ENCODE results near the gene RGS3.
A peak's percentile ranks its signal among the peaks of the same experiment; 100 is the strongest.
"Not testable (repeated sequence)": the region's sequence is repeated elsewhere in the genome, so short reads cannot be mapped to it uniquely, and the experiment has no call there.

Gene RGS3

DNA sequence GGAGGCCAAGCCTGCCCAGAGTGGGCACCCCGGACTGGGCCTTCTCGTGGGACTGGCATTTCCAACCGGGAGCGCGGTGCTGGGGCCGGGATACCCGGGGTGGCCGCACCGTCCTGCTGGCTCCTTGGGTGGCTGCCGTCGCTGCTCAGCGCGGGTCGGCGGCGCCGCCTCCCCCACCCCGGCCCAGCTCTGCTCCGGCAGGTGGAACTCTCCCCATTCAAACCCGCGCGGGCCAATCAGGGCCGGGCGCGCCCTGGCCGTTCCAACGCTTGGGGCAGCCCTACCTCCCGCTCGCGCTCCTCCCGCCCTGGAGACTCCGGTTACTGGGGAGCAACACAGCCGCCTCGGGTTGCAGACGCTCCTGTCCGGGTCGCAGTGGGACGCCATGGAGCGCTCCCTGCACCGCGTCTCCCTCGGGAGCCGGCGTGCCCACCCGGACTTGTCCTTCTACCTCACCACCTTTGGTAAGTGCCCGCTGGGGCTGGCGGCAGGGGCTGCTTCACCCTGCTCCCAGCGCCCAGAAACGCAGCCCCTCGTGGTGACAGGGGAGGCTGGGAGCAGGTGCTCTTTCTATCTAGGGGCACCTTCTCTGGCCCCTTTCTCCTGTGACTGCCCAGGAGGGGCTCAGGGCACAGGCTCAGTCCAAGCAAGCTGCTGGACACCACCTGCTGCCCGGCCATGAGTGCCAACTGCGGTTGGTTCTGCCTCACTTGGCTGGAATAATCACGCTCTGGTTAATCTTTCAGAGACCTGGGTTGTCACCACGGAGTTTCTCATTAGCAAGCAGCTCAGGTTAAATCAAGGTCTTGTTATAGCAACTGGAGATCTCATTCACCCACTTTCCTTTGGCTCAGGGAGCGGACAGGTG lies at the start of gene RGS3:
Gene RGS3, plus strand, starts transcription at position 310 of the 868 bp plus-strand sequence. Its CDS starts 76 bp downstream, at position 386.
- no peak for DNase-seq

DNA sequence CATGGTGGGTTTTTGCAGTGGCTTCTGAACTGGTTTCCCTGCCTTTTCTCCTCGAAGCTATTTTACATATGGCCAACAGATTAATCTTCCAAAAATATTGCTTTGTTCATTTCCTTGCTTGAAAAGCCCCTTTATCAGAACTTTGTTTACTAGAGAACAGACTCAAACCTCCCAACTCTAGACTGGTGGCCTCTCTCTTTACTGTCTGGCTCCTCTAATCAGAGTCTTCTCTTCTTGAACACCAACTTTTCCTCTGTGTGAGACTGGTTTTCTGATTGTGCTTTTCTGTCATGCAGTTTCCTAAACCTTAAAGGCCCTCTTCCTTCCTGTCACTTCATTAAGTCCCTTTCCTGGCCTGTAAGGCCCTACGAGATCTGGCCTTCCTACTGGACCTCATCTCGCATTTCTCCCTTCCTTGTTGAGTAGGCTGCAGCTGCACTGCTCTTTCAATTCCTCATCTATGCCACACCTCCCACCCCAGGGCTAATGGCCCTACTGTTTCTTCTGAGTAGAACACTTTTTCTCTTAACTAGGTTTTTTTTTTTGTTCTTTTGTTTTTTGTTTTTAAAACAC lies 47.3 kb upstream of the RGS3 start:
- DNase-seq: peak; percentile 35

DNA sequence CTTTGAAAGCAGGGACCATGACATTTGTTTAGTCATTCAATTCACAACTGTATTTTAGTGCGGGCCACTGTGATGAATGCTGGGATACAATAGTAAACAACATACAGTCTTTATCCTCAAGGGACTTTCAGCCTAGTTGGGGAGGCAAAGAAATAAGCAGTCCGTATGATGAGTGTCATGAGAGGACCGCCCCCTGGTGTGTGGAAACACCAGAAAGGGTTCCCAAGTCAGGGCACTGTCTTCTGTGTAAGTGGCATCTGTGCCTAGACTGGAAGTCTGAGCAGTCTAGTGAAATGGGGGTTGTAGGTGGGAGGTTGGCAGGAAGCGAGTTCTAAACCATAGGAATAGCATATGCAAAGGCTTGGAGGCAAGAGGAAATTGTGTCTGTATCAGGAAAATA lies 46.2 kb upstream of the RGS3 start:
- no peak for DNase-seq

DNA sequence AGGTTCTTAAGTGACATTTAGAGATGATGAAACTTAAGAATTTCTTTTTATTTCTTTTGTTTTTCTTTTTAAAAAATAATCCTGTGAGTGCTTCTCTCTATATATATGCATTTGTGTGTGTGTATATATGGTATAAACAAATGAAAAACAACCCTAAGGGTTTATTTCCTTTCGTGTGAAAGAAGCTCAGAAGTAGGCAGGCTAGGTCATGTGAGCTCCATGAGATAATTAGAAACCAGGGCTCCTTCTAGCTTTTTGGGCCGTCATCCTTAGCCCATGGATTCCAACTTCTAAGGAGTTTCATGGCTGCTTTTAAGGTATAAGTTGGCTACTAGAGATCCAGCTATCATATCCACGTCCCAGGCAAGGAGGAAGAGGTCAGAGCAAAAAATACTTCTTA lies 41.8 kb upstream of the RGS3 start:
- DNase-seq: no peak

DNA sequence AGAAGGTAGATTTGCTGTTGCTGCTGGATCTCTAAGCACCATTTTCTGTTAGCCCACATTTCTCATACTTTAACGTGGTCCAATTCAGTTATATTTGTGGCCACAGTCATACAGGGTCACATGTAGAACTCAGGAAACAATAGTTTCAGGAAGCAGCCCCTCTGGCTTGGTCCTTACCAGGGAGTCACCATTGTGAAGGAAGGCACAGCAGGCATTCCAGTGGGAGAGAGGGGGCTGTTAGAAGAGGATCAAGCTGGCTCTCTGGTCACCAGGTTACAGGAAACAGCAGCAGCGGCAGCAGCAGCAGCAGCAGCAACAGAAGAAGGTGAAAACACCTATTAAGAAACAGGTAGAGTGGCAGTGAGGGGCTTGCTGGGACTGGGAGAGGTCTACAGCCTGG lies 38.5 kb upstream of the RGS3 start:
- DNase-seq: no peak

DNA sequence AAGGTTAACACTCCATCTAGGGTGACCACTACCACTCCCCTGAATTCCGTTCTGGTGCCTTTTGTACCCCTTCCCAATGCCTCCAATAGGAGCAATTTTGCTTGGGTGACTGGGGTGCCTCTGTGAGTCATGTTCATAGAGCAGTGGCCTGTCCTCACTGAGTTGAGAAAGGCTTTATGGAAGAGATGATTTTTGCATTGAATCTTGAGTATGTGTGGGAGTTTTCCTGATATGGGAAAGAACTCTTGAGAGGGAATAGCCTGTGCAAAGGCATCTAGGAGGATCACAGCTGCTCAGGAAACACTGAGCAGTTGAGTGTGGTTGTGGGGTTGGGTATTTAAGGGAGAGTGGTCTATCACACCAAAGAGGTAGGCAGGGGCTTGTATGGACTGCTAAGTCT lies 36.8 kb upstream of the RGS3 start:
- no peak for DNase-seq

DNA sequence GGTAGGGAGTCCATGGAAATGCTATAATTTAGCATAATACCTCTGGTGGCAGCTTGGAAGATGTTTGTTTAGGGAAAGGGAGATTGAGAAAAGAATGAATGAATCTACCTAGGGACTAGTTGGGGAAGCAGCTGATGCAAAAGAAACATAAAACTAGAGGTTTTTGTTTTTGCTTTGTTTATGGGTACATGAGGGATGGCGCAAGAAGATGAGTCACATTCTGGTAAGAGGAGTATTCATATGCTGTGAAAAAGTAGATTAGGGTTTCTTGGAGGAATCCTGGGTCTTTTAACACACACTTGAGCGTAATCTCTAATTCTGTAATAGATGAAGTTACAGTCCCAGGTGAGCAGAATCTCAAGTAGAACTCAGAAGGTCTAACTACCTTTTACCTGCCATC lies 35.9 kb upstream of the RGS3 start:
- DNase-seq: no peak

DNA sequence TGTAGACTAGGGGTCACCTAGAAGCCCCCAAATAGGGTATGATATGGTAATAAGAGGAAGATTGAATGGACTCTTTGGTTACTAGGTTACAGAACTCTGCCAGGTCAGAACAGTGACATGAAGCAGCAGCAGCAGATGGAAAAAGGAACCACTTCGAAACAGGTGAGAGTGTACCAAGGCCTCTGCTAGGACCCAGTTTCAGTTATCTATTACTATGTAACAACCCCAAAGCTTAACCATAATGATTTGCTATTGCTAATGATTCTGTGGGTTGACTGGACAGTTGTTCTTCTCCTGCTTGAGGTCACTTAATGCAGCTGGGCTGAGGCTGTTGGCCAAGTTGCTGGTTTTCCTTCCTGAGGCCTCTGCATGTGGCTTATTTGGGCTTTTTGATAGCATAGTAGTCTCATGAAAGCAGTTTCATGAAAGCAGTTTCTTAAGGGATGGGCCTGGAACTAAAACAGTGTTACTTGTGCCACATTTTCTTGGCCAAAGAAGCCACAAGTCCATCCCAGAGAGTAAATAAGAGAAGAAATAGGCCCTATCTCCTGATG lies 35.4 kb upstream of the RGS3 start:
- DNase-seq: no peak

DNA sequence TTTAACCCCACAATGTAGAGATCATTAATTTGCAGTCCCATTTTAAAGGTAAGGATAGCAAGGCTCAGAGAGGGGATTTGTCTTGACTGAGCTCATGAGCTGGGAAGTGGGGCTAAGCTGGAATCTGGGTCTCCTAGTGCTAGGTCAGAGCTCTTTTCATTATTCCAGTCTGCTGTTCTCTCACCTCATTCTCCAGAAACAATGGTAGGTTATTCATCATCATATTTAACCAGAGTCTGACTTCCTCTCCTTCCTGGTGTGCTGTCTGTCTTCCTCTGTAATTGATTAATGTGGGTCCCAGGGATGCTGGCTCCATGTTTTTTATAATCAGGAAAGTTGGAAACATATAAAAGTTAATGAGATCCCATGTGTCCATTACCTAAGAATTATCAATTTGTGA lies 32.3 kb upstream of the RGS3 start:
- DNase-seq: no peak

DNA sequence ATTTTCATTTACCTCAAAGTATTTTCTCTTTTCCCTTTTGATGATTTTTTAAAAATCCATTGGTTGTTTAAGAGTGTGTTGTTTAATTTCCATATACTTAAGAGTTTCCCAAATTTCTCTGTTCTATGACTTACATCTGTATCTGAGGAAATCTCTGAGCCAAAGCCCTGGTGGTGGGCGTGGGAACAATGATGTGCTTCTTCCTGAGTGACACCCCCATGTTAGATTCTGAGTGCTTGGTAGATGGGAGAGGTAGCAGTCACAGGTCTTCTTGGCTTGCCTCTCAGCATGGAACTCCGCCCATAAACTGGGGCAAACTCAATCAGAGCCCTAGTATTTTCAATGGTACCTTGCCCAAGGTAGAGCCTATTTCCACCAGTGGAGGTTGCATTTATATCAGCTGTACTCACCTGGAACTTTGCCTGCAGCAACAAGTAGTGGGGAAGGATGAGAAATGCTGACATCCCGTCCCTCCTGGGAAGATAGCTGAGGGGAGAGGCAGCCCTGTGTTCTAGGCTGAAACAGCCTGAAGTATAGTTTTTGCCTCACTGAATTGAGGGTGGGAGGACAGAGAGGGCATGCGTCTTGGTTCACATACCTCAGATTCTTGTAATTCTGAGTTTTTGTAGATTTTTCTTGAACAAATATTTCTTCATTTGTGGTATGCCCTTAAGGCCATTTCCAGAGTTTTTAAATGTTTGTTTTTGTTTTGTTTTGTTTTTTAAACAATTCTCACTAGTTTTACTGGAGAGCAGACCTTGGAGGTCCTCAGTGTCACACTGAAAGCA lies 26.6 kb upstream of the RGS3 start:
- no peak for DNase-seq

DNA sequence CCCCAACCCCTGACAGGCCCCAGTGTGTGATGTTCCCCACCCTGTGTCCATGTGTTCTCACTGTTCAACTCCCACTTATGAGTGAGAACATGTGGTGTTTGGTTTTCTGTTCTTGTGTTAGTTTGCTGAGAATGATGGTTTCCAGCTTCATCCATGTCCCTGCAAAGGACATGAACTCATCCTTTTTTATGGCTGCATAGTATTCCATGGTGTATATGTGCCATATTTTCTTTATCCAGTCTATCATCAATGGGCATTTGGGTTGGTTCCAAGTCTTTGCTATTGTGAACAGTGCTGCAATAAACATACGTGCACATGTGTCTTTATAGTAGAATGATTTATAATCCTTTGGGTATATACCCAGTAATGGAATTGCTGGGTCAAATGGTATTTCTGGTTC lies 25.8 kb upstream of the RGS3 start:
- DNase-seq: not testable (repeated sequence)

DNA sequence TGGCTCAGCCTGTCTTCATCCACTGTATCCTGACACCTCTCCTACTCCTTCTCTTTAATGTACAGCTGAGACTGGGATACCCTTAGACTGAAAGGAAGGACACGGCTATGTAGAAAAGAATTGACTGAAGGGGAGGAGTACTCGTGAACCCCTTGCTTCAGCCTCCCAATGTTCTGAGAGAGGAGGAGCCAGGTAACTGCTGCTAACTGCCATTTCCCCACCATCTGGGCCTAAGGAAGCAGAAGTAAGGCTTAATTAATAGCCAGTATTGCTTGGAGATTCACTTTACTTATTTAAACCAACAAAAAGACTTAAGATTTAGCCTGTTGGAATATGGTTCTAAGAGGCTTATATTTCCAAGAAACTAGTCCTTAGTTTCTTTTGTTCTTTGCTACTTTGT lies 18.8 kb upstream of the RGS3 start:
- no peak for DNase-seq

DNA sequence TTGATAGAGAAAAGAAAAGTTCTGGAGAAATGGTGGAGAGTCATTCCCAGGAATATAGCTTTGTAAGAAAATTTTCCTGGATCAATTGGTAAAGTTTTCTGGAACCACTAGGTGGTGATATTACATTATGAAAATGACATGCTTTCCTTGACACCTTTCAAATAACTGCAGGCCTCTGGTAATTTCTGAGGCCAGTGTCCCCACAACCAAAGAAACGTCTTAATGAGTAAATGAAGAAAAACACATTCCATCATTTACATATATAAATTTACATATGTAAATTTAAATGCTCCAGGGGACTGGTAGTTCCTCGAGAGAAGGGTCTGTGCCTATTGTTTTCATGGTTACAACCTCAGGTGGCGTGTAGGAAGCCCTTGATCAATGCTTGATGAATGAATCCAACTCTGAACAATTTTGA lies 17.2 kb upstream of the RGS3 start:
- no peak for DNase-seq

DNA sequence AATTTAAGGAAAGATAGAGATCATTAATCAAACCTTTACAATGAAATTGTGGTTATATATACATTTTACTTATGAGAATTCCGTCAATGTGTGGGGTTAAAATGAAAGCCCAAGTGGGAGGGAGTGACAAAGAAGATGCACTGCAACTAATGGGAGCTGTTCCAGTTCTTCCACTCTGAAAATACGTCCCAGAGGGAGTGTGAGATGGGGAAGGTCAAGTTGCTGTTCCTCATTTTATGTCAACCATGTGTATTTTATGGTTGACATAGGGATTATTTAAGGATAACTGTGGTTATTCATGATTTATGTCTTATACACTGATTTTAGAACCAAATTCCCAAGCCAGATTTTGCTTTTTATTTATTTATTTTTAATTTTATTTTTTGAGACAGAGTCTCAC lies 14.2 kb upstream of the RGS3 start:
- no peak for DNase-seq

DNA sequence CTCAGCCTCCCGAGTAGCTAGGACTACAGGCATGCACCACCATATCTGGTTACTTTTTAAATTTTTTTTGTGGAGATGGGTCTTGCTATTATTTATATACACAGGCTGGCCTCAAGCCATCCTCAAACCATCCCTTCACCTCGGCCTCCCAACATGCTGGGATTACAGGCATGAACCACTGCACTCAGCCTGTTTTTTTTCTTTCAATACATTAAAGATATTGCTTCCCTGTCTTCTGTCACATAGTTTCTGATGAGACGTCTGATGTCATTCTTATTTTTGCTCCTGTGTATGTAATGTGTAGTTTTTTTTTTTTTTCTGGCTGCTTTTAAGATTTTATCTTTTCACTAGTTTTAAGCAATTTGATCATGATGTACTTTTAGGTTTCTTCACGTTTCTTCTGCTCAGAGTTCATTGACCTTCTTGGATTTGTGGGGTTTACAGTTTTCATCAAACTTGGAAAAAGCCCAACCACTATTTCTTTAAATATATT lies 11.4 kb upstream of the RGS3 start:
- DNase-seq: no peak

DNA sequence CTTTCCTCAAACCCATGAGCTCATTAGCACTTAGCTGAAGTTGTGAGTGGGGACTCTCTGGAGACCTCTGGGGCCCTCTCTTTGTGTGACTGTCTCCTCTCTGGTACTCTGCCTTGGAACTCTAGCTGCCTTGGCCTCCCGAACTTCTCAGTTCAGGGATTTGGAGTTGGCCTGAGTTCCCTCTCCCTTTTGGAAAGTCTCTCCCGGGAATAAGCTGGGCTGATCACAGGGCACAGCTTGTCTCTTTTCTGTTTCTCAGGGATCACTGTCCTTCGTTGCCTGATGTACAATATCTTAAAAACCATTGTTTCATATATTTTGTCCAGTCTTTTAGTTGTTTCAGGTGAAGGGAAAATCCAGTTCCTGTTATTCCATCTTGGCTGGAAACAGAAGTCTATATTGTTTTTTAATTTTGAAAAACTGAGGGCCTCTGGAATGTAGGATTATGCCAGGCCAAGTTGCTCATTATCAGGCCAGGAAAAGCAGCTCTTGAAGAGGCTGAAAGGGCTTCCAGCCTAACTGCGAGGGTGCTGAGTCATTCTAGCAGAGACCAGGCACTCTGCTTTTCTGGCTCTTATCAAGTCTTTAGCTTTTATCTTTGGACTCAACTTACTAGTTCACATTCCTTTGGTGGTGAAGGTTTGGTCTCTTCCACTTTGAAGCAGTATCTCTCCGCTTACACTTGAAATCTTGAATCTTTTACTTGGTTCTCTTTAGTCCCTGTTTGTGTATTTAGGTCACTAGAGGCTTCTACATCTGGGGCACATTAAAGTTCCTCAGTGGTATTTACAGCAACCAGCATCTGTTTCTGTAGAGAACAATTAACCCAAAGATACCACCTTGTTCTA lies 8.4 kb upstream of the RGS3 start:
- DNase-seq: no peak

DNA sequence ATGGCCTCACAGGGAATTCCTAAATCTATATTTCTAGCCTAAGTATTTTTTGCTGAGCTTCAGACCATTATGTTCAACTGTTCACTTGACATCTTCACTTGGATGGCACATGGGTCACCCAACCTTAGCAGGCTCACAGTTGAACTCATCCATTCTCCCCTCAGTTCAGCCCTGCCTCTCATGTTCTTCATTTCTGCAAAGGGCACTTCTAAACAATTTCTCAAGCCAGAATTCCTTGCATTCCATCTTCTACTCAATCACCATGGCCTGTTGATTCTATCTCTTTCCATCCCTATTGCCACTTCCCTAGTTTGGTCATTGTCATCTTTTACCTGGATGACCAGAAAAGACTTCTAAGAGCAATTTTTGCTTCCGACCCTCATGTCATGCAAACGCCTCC lies 7.3 kb upstream of the RGS3 start:
- no peak for DNase-seq

DNA sequence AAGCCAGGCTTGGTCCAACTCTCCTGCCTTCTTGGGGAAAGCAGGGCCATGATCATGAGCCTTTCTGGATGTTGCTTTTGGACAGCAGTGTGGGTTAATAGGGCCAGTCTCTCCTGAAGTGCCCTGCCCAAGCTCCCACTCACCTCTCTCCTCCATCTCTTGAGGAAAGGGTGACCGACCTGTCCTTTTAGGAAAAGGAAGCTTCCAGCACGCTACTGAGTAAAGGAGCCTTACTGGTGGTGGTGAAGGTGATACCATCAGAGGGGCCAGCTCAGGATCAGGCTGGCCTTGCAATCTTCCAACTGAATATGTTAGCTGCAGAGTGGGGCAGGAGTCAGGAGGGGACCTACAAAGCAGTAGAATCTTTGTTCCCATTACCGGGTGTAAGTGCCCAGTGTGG lies 2.2 kb upstream of the RGS3 start:
- no peak for DNase-seq

DNA sequence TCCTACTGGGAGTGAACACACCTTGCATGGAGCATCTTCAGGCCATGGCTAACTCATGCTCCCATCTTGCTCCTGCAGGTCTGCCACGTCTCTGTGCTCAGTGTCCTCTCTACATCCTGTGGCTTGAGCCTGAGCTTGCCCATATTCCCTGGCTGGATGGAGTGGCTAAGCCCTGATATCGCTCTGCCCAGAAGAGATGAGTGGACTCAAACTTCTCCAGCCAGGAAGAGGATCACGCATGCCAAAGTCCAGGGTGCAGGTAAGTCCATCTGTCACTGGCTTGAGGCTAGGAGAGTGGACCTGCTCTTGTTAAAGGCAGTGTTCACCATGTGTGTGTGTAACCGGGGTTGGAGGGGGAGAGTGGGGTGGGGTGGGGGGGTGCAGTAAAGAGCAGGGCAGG lies 1.6 kb upstream of the RGS3 start:
- no peak for DNase-seq

DNA sequence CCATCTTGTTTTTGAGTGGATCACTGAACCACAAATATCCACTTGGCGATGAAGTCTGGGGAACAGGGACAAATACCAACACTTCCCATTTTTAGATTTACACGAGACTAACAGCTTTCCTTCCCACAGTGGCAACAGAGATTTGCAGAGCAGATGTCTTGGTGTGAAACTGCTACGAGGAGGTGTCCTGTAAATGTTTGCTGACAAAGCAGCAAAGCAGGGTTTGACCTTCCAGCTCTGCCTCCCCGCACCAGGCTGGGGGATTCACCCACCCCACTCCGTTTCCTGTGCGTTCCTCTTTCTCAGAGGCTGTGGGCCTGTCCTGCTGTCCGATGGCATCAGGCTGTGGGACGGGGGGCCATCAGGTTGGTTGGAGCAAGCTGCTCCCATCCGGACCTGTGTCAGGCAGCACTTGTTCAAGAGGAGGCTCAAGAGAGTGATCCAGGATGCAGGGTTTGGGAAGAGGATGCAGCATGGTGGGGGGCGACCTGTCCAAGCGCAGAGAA lies 693 bp upstream of the RGS3 start:
- DNase-seq: no peak

DNA sequence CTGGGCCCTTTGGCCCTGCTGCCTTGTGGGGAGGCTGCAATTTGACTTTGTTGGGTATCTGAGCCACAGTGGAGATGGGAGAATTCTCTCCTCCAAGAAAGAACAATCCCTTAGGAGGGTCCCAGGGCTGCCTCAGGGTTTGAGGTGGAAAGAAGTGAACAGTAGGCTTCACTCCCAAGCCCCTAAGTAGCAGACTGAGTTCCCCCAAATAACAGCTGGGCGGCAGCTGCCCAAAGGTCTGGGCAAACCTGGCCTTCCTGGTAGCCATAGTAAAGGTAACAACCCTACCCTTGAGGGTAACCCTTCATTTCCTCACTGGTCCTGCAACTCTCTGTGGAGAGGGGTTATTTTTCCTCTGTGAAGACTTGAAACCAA lies 746 bp downstream of the RGS3 start:
- DNase-seq: no peak

DNA sequence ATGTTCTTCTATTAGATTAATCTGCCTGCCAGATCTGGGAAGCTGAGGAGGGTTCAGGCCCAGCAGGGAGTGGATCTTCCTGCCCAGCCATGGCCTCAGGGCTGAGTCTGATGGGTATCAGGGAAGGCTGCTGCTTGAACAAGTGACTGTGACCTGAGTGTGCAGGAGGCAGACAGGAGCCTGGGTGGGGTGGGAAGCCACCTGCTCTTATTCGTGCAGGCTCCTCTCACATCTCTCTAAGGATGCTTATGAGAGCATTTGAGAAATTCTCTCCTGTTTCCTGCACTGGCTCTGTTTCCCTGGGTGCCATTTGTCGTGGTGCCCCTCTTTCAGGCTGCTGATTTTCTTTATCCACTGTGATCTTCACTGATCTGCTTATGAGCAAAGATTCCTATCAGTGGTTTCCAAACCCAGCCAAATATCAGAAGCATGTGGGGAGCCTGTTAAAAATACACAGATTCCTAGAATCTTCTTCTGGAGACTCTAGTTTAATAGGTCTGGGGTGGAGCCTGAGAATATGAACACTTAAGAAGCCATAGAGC lies 2.1 kb downstream of the RGS3 start:
- DNase-seq: no peak
